Vagina (tissue), 2 donors: Measurements from ENCODE around the gene BNC2.

Experiments used
- CTCF ChIP-seq, 3 experiments: fragments of 450-650 bp in 2 of 3; fragments of 200-600 bp in 1 of 3; sonication (generic) in 1 of 3; IDR thresholded peaks; one replicate each; pipeline ENCODE4 v1.5.1; 2017 to 2019; ENCODE audit warnings: antibody characterized with exemption in 3 of 3, mild to moderate bottlenecking in 2 of 3, moderate library complexity in 2 of 3
- POLR2A ChIP-seq, 2 donors: fragments of 450-650 bp; IDR thresholded peaks; one replicate each; pipeline ENCODE4 v1.6.1; 2017; ENCODE audit warnings: antibody characterized with exemption in 2 of 2, mild to moderate bottlenecking in 2 of 2, moderate library complexity in 2 of 2

- TF ChIP-seq POLR2A (IDR thresholded peaks at IDR 0.05) (no peak), CTCF (IDR thresholded peaks at IDR 0.05) (no peak)
Observed at GRCh38 chr9:16361118-16361517, 509.4 kb downstream of the BNC2 start.
